Stimulated activated CD8-positive, alpha-beta memory T cell treated with anti-CD3 and anti-CD28 coated beads, Interleukin-7, amount 100 ng/mL, for 48 hours (primary cell): Measurements from ENCODE around the gene SLC45A2.
"Not testable (repeated sequence)": the region's sequence is repeated elsewhere in the genome, so short reads cannot be mapped to it uniquely, and the experiment has no call there.

Source experiments
- DNase-seq, 2 donors: peaks; one replicate each; pipeline ENCODE4 v3.0.0-alpha.2; 2020; ENCODE audit warnings: low read depth in 1 of 2; ENCODE audit errors: extremely low read depth in 1 of 2

The SLC45A2 gene

DNA sequence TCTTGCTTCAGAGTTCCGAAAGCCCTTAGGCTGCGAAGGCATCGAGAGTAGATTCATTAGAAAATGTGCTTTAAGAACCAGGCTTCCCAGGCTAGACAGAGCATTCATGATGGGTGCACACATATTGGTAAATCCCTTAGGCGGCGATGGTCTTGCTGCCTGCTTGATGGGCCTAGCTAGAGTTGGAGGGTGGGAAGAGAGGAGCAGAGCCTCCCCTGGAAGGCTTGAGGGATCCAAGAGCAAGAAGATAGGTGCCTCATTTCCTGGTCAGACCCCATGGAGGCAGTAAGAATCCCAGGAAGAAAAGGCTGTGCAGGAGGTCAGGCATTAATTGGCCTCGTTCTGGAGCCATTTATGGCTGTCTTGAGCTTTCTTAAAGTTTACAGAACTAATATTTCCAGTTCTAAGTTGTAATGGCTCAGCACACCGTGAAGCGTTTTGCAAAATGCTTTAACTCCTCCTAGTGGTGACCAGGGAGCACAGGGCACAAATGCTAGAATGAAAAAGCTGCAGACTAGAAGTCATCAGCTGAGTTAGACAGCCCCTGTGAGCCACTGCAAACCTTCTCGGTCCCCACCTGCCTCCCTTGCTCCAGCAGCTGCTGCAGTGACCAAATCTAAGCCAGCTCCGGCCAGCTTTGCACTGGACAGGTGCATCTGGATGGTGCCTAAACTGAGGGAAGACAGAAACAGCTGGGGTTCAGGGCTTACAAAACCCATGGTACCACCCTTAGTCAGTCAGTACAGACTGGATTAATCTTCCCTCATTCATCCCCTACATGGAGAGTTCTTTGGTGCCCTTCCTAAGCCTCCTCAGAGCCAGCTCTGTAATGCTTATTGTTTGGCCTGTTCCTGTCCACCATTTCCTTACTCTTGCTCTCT is 14.7 kb downstream of the SLC45A2 start:
- DNase-seq, result no peak

DNA sequence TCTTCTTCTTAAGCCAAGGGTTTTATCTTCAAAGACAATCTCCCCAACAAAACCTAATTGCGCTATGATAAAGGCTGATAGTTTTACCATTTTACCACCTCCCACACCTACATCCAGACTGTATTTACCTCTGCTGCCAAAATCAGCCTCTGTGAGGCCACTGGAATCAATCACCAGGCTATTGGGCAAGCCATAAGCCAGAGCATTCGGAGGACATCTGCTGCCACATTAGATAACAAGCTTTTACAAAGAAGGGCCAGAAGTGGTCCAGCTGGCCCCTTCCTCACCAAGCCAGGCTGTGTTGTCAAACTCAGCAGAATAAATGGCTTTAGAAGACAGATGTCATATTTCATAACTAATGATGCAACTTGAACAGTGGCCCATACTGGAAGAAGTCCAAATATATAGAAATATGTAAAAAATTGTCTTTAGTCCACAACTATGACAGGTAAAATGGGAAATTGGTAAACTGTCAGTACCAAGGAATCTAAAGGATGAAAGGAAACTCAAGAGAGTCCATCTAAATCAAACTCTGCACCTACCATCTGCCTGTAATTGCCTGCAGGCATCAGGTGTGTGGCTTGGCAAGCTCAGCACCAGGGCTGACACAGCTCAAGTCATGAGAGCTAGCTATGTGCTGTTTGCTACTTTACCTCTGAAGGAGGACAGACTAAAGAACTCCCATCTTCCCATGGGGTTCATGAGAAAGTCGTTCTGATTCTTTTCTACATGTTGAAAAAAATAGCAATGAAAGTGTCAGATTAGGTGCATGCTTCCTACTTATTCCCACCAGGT is 16.1 kb downstream of the SLC45A2 start:
- no peak for DNase-seq

DNA sequence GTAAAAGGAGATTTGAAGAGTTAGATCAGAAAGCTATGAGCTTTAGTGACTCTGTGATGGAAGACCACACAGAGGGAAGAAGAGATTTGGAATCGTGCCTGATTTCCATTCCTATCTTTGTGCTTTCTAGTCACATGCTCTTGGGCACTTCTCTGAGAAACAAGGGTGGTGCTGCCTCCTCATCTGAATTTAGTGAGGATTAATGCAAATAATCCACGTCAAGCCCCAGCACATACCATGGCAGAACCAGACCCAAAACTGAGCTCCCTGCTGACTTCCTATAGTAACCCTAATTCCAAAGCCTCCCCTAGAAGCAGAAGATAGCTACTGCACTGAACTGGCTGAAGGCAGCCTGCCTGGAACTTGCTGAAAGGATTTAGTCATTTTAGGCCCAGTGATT is 17.7 kb downstream of the SLC45A2 start:
- no peak for DNase-seq

DNA sequence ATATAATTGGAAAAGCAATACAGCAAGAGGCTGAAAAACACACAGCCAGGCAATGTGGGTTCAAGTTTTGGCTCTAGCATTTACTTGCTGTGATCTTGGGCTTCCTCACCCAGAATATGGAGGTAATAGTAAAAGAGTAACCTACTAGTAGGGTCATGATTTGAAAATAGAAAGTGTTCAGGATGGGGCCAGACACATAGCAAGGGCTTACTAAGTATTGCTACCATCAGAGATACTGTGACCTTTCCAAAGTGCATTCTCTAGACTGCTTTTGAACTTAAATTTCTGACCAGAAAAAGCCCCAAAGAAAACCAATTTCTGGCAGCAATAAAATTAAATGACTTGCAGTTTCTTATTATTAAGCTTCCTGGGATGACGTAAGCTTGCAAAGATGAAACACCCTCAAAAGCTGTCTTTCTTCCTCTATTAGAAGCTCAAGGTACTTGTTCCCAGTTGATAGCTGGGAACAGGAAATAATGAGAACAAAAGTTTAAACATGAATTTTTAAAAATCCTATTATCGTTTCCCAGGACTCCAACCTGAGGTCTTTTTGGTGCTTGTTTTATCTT is 20.3 kb downstream of the SLC45A2 start:
- no peak for DNase-seq

DNA sequence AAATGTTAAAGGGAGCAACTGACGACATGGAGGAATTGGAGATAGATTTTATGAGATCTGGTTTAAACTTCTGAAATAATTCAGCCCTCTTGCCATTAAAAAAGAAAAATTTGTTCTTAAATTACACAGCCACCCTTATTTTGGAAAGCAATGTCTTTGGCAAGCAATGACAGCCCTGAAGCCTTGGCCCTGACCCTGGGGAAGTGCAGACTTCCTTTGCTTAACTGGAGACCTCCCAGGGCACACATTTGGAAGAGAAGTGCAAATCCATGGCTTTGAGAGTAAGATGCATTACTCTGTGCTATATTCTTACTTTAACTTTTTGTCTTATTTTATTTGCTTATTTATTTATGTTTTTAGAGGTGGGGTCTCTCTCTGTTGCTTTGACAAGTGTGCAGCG is 26.3 kb downstream of the SLC45A2 start:
- no peak for DNase-seq

DNA sequence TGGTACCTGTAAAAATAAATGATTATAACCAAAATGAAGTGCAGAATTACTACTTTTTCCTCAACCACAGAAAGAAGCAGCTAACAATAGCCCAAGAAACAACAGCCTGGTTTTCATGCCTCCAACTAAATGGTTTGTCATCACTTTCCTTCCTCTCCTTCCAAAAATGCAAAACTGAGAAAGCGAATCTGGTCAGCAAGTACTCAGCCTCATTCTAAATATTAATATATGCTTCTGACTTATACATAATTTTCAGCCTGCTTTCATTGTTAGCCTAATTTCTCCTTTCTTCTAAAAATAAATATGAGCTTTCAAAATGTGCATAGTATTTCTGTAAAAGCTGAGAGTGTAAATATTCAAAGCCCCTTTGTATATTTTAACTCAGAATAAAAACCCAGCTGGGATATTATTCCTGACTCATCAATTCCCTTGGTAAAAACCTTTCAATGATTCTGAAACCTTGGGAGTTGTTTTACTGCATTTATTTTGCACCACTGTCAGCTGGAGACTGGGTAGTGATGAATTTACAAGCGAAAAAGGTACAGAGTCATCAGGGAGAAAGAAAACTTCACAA is 26.8 kb downstream of the SLC45A2 start:
- DNase-seq, result no peak

DNA sequence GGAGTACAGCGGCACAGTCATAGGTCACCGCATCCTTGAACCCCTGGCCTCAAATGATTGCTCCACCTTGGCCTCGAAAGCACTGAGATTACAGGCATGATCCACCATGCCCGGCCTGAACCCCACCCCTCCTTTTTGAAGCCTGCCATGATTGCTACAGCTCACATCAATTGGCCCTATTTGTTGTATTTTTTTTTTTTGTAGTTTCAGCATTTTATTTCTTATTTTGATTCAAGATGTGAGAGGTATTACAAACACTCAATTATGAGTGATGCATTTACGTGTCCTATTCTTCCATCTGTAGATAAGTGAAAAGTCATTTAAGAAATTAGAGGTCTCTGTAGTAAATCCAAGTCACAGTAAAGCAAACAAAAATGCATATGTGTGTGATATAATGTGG is 32.3 kb downstream of the SLC45A2 start:
- not testable (repeated sequence) for DNase-seq

DNA sequence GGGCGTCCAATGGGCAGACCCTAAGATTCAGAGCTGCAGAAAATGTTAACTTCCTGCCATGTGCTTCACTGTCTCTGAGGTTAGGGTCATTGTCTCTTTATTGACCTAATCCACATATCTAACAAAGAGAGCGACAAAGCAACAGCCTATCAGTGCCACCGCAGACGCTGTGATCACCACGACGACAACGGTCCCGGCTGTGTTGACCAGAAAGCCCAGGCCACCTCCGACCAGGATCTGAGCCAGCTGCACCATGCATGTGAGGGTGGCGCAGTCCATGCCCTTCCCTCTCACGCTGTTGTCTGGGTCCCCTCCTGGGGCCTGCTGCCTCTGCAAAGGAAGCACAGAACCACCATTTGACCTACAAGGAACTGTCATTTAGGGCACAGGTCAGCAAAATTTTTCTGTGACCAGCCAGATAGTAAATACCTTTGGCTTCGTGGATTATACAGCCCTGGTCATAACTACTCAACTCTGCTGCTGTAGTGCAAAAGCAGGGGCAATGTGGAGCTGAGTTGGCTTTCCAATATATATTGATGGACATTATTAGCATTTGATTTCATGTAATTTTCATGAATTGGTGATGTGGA is 39.9 kb downstream of the SLC45A2 start:
- DNase-seq, result no peak

DNA sequence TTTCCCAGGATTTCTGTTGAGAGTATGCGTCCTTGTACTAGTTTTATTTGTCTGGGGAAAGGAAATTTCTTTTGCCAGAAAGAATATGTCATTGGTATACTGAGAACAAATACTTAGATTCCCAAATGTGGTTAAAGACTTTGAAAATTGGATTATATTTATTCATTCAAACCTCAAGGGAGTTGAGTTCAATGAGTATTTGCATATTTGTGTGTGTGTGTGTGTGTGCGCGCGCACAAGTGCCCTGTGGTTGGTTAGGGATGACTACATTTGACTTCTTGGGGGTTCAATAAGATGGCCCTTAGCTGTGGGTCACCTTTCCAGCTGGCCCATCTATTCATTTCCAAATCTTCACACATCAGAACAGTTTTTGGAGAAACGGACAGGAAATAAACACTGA is 43.4 kb downstream of the SLC45A2 start:
- no peak for DNase-seq

DNA sequence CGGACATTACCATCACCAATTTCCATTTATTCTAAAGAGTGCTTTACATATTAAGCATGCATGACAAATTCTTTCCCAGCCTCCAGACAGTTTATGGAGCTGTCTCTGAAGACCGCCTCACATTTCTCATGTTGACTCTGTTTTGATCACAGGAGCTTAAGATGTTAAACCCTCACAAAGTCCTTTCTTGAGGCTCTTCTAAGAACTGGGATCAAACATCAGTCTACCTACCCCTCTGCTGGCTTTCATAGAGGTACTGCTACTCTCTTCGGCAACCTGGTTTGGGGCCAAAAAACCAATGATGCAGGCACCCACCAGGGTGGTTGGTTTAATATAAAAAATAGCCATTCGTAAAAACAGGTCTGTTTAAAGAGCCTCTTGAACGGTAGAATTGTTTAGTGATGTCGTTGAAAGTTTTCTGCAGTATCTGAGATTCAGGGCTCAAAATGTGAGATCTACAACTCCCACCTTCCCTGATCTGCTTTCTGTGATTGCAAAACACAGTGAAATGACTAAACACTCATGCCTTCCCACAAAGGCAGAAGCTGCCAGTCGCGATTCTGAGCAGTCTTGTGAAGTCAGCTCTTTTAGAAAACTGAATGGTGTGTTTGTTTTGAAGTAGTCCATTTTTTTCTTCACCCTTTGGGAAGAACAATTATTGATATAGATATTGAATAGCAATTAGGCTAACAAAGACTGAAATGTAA is 44.8 kb downstream of the SLC45A2 start:
- no peak for DNase-seq

DNA sequence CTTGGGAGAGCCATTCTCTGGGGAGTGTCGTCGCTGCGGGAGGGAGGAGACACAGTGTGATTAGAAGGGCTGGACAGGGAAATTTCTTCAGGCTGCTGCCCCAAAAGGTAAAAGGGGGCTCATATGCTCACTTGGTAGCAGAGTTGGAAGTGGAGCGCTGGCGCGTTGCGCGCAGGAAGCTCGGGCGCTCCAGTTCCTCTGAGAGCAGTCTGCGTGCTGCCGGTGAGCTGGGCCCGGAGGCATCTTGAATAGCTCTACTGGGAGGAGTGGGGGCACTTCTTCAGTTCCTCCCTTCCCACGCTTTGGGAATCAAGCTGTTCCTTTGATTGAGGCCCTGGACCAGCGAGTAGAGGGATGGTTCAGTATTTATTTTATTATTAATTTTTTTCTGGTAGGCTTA is 45.6 kb downstream of the SLC45A2 start:
- no peak for DNase-seq

DNA sequence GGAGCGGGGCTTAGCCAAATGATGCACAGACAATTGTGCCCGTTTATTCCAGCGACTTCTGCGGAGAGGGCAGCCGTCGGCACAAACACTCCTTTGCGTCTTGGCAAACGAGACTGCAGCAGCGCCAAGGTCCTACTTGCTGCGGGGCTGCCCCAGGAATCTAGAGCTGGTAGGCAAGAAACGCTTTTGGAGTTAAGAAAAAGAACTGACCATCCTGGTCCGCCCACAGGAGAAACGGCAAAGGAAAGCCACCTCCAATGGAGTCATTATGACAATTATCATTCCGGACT is 46.0 kb downstream of the SLC45A2 start:
- no peak for DNase-seq

DNA sequence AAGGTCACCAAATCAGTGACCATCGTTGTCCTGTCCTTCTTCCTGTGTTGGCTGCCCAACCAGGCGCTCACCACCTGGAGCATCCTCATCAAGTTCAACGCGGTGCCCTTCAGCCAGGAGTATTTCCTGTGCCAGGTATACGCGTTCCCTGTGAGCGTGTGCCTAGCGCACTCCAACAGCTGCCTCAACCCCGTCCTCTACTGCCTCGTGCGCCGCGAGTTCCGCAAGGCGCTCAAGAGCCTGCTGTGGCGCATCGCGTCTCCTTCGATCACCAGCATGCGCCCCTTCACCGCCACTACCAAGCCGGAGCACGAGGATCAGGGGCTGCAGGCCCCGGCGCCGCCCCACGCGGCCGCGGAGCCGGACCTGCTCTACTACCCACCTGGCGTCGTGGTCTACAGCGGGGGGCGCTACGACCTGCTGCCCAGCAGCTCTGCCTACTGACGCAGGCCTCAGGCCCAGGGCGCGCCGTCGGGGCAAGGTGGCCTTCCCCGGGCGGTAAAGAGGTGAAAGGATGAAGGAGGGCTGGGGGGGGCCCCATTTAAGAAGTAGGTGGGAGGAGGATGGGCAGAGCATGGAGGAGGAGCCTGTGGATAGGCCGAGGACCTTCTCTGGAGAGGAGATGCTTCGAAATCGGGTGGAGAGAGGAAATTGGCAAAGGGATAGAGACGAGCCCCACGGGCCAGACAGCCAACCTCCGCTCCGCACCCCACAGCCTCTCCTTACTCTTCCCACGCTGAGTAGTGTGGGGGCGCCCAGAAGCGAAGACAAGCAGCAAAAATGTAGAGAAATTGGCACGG is 46.6 kb downstream of the SLC45A2 start:
- no peak for DNase-seq

DNA sequence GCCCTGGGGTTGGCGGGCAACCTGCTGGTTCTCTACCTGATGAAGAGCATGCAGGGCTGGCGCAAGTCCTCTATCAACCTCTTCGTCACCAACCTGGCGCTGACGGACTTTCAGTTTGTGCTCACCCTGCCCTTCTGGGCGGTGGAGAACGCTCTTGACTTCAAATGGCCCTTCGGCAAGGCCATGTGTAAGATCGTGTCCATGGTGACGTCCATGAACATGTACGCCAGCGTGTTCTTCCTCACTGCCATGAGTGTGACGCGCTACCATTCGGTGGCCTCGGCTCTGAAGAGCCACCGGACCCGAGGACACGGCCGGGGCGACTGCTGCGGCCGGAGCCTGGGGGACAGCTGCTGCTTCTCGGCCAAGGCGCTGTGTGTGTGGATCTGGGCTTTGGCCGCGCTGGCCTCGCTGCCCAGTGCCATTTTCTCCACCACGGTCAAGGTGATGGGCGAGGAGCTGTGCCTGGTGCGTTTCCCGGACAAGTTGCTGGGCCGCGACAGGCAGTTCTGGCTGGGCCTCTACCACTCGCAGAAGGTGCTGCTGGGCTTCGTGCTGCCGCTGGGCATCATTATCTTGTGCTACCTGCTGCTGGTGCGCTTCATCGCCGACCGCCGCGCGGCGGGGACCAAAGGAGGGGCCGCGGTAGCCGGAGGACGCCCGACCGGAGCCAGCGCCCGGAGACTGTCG is 47.3 kb downstream of the SLC45A2 start:
- no peak for DNase-seq

DNA sequence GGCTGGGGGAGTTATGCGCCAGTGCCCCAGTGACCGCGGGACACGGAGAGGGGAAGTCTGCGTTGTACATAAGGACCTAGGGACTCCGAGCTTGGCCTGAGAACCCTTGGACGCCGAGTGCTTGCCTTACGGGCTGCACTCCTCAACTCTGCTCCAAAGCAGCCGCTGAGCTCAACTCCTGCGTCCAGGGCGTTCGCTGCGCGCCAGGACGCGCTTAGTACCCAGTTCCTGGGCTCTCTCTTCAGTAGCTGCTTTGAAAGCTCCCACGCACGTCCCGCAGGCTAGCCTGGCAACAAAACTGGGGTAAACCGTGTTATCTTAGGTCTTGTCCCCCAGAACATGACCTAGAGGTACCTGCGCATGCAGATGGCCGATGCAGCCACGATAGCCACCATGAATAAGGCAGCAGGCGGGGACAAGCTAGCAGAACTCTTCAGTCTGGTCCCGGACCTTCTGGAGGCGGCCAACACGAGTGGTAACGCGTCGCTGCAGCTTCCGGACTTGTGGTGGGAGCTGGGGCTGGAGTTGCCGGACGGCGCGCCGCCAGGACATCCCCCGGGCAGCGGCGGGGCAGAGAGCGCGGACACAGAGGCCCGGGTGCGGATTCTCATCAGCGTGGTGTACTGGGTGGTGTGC is 48.0 kb downstream of the SLC45A2 start, which contains the start of gene RXFP3:
Gene RXFP3, plus strand, starts transcription at position 6 of the 636 bp plus-strand sequence. Its CDS starts 355 bp downstream, at position 361.
- no peak for DNase-seq

DNA sequence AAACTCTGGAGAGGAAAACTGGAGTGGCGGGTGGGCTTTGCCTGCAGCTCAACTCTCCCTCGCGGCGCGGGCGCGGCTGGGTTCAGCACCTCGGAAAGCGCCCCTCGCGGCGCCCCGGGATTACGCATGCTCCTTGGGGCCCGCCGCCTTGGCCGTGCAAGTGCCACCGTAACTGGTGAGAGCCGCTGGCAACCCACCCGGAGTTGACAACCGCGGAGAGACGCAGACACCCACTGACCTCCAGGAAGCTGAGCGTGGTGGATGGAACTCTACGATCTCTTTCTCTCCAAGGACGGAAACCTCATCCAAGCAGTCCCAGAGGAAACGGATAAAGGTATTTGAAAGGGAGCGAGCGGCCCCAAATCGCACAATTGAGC is 48.5 kb downstream of the SLC45A2 start:
- DNase-seq, result peak; percentile 12 to 30

DNA sequence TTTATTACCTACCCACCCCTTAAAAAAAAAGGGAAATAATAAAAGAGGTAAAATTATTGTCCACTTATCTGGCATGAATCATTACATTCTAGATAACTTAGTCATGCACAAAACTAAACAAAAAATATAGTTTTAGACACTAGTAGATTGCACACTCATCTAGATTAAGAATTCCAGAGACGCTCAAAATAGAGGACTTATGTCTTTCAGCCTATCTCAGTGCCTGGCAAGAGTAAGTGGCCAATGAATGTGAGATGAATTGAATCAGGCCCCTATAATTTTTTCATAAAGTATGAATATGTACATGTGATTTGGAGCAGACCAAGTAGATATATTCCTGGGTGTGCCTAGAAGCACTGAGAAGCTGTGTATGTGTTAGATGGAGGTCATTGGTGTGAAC is 50.3 kb downstream of the SLC45A2 start:
- DNase-seq, result no peak

DNA sequence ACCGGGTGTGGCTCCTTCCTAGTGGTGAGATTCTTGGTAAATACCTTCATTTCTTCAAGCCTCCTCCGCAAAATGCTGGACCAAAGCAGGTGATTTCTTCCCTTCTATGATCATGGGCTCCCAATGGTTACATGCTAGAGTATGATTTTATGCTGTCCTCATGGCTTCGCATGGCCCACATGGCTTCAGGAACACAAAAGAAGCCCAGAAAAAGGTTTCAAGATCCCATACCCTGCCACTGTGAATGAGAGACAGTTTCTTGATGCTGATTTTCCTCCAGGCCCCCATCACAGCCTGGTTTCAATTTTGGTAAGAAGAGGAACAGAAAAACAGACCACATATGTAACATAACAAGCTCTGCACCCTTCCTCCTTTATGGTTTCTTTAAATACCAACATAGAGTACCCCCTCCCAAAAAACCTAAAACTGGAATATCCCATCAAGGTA is 50.7 kb downstream of the SLC45A2 start:
- DNase-seq, result no peak

DNA sequence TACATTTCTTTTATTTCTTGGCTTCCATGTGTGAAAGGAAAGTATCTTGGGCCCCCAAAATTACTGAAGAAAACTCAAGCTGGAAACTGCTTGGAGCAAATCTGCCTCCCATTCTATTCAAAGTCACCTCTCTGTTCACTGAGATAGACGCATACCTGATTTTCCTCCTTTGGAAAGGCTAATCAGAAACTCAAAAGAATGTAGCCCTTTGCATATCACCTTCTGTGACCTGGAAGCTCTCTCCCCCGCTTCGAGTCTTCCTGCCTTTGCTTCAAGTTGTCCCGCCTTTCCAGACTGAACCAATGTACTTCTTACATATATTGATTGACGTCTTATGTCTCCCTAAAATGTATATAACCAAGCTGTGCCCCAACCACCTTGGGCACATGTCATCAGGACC is 53.4 kb downstream of the SLC45A2 start:
- DNase-seq, result no peak
